Measurements from ENCODE around the gene ACTL10.

Gene ACTL10

DNA sequence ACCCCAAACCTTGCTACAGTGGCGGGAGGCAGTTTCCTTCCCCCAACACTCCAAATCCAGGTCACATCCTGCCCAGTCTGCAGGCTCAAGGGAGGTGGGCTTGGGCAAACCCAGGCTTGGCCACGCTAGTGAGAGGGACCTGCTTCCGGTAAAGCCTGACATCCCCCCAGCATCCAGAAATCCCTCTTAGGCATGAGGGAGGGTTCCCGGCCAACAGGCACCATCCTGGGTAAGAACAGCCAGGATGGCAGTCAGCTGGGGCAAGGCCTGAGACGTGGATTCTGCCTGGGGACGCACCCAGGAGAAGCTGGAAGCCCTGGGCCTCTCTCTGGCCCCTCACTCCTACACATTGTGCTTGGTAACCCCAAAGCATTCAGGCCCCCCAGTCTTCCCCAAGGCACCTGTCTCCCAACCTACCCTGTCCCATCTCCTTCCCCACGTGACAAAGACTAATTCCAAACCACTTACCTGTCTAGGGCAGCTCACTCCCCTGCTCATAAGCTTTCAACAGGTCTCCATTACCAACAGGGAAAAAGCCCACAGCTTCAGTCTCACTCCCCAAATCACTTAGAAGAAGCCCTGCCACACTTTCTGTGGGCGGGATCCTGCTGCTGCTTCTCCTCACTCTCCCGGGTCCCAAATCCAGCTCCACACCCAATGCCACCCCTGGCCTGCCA lies 2.5 kb upstream of the ACTL10 start:
- DNase-seq (ENCODE audit: extremely low read depth, insufficient read length), result no peak
- TF ChIP-seq, protein P1, sequence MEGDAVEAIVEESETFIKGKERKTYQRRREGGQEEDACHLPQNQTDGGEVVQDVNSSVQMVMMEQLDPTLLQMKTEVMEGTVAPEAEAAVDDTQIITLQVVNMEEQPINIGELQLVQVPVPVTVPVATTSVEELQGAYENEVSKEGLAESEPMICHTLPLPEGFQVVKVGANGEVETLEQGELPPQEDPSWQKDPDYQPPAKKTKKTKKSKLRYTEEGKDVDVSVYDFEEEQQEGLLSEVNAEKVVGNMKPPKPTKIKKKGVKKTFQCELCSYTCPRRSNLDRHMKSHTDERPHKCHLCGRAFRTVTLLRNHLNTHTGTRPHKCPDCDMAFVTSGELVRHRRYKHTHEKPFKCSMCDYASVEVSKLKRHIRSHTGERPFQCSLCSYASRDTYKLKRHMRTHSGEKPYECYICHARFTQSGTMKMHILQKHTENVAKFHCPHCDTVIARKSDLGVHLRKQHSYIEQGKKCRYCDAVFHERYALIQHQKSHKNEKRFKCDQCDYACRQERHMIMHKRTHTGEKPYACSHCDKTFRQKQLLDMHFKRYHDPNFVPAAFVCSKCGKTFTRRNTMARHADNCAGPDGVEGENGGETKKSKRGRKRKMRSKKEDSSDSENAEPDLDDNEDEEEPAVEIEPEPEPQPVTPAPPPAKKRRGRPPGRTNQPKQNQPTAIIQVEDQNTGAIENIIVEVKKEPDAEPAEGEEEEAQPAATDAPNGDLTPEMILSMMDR (IDR thresholded peaks at IDR 0.05; ENCODE audit: insufficient read depth, low read length, poor library complexity, severe bottlenecking), result no peak

DNA sequence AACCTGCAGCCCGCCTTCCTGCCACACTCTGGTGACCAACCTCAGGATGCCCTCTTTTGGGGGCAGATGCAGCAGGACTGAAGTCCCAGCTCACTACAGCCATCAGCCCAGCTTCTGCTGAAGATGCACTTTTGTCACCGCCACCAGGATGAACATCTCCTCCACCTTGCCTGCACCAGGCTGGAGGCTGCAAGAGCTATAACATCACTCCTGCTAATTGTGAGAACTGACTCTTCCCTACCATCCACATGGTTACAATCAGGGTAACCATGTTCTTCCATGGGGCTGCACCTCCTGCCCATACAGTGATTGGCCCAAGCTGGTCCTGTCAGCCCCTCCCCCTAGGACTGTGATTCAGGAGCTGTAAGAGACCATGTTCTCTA lies 2.0 kb upstream of the ACTL10 start:
- Histone ChIP-seq H3K36me3 (ENCODE audit: control insufficient read depth, insufficient read depth, low read length) (no peaks in the 10 kb centered on the region; the same call in 1 of the 2 replicates), H3K27me3 (replicated peaks; ENCODE audit: control insufficient read depth, insufficient read depth, low read length) (no peaks in the 10 kb centered on the region)
- no peak for DNase-seq (ENCODE audit: extremely low read depth, insufficient read length)

More for the DNA sequence above, 2.5 kb upstream of the ACTL10 start:
- no peaks in the 10 kb centered on the region; the same call in 1 of the 2 replicates for H3K36me3 ChIP-seq (ENCODE audit: control insufficient read depth, insufficient read depth, low read length)
- H3K4me3 ChIP-seq (replicated peaks; ENCODE audit: low read depth, low read length), result peak overlapping the region; percentile 73
- H3K27me3 ChIP-seq (replicated peaks; ENCODE audit: control insufficient read depth, insufficient read depth, low read length), result no peaks in the 10 kb centered on the region

GRCh38 chr20:33667245-33667675 lies 517 bp downstream of the ACTL10 start:
- DNase-seq (ENCODE audit: extremely low read depth, insufficient read length), result peak; percentile 79

More for the DNA sequence above, 2.0 kb upstream of the ACTL10 start:
- TF ChIP-seq, protein P1 (IDR thresholded peaks at IDR 0.05; ENCODE audit: insufficient read depth, low read length, poor library complexity, severe bottlenecking), result no peak
- H3K4me3 ChIP-seq (replicated peaks; ENCODE audit: low read depth, low read length), result no peak overlapping the region

GRCh38 chr20:33667676-33668465 lies 1.1 kb downstream of the ACTL10 start:
- TF ChIP-seq, protein P1 (IDR thresholded peaks at IDR 0.05; ENCODE audit: insufficient read depth, low read length, poor library complexity, severe bottlenecking), result peak; percentile 98
- H3K4me3 ChIP-seq (replicated peaks; ENCODE audit: low read depth, low read length), result peak overlapping the region; percentile 74
- peak; percentile 88 for DNase-seq (ENCODE audit: extremely low read depth, insufficient read length)
- H3K27me3 ChIP-seq (replicated peaks; ENCODE audit: control insufficient read depth, insufficient read depth, low read length), result no peaks in the 10 kb centered on the region
- peaks cover 2% of the 10 kb centered on the region for H3K36me3 ChIP-seq (ENCODE audit: control insufficient read depth, insufficient read depth, low read length)

More at GRCh38 chr20:33667245-33667675, 517 bp downstream of the ACTL10 start:
- no peaks in the 10 kb centered on the region for H3K27me3 ChIP-seq (replicated peaks; ENCODE audit: control insufficient read depth, insufficient read depth, low read length)
- peak overlapping the region; percentile 74 for H3K4me3 ChIP-seq (replicated peaks; ENCODE audit: low read depth, low read length)
- peaks cover 2% of the 10 kb centered on the region for H3K36me3 ChIP-seq (ENCODE audit: control insufficient read depth, insufficient read depth, low read length)
- TF ChIP-seq, protein P1 (IDR thresholded peaks at IDR 0.05; ENCODE audit: insufficient read depth, low read length, poor library complexity, severe bottlenecking), result no peak

GRCh38 chr20:33668466-33669155 lies 1.9 kb downstream of the ACTL10 start:
- Histone ChIP-seq H3K36me3 (ENCODE audit: control insufficient read depth, insufficient read depth, low read length) (peaks cover 2% of the 10 kb centered on the region), H3K4me3 (replicated peaks; ENCODE audit: low read depth, low read length) (peak overlapping the region; percentile 74; the same call in 1 of the 2 replicates), H3K27me3 (replicated peaks; ENCODE audit: control insufficient read depth, insufficient read depth, low read length) (no peaks in the 10 kb centered on the region)
- no peak for DNase-seq (ENCODE audit: extremely low read depth, insufficient read length)
- TF ChIP-seq, protein P1 (IDR thresholded peaks at IDR 0.05; ENCODE audit: insufficient read depth, low read length, poor library complexity, severe bottlenecking), result no peak
